ENCODE data around the gene NCEH1.
"Not testable (repeated sequence)": the region's sequence is repeated elsewhere in the genome, so short reads cannot be mapped to it uniquely, and the experiment has no call there.

The NCEH1 gene, protein sequence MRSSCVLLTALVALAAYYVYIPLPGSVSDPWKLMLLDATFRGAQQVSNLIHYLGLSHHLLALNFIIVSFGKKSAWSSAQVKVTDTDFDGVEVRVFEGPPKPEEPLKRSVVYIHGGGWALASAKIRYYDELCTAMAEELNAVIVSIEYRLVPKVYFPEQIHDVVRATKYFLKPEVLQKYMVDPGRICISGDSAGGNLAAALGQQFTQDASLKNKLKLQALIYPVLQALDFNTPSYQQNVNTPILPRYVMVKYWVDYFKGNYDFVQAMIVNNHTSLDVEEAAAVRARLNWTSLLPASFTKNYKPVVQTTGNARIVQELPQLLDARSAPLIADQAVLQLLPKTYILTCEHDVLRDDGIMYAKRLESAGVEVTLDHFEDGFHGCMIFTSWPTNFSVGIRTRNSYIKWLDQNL

DNA sequence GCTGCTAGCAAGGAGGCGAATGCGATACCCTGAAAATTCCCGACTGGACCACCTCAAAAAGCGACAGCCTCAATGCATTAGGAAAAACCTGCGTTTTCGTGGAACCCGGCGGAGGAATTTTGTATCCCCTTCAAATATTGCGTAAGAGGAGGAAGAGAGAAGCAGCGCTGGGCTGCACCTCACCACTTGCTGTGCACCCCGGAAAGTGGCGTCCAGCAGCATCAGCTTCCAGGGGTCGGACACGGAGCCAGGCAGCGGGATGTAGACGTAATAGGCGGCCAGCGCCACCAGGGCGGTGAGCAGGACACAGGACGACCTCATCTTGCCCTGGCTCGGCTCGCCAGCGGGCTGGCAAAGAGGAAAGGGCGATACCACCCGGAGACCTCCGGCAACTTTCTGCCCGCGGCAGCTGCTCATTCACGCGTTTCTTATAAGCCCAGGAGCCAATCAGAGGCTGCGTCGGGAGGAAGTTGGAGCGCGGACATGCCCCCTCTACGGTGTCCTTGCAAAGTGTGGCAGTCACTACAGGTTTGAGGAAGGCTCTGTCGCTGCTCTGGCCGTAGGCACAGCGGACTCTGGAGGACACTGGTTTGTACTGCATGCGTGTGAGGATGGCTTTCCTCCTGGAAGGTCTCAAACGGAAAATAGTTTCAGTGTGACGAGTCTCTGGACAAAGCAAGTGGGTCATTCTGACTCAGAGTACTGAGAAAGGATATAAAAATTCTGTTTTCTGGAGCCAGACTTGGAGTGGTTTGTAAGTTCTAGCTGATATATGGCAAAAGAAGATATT lies at the start of gene NCEH1:
Gene NCEH1 (minus strand): TSS at position 404 of the 790 bp plus-strand sequence. CDS start 83 bp downstream, at position 321.
- DNase-seq, result peak; percentile 98

DNA sequence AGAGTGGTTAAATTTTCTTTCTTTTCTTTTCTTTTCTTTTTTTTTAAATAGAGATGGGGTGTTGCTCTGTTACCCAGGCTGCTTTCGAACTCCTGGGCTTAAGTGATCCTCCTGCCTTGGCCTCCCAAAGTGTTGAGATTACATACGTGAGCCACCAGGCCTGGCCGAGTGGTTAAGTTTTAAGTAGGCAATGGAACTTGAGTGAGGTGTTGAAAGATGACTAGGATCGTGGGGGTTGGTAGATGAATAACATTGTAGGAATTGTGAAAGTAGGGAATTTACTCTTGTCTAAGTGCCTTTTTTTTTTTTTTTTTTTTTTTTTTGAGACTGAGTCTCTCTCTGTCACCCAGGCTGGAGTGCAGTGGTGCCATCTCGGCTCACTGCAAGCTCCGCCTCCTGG lies 49.5 kb upstream of the NCEH1 start:
- DNase-seq, result not testable (repeated sequence)

DNA sequence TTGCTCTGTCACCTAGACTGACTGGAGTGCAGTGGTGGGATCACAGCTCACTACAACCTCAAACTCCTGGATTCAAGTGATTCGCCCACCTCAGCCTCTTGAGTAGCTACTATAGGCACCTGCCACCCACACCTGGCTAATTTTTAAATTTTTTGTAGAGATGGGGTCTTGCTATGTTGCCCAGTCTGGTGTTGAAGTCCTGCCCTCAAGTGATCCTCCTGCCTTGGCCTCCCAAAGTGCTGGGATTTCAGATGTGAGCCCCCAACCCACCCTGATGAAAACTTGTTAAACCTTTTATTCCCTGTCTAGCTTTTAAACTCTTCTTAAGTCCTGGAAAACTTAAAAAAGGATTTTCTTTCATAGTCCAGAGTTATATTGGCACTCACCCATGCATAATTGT lies 42.3 kb upstream of the NCEH1 start:
- no peak for DNase-seq

DNA sequence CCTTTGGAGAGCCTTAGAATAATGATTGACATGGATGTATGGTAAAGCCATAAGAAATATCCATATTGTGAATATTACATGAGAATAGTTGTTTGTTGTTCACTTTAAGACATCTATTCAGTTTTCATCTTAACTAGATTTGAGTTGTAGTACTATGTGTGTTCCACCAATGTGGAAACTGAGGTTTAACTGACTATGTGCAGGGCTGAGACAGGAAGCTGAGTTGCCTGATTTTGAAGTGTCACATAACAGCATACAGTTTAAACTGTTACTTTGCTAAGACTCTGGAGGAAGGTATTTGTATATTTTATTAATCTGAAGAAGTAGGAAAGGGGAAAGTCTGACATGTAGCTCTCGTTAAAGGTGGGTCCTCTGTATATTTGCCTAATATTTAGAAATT lies 41.8 kb upstream of the NCEH1 start:
- DNase-seq, result no peak

DNA sequence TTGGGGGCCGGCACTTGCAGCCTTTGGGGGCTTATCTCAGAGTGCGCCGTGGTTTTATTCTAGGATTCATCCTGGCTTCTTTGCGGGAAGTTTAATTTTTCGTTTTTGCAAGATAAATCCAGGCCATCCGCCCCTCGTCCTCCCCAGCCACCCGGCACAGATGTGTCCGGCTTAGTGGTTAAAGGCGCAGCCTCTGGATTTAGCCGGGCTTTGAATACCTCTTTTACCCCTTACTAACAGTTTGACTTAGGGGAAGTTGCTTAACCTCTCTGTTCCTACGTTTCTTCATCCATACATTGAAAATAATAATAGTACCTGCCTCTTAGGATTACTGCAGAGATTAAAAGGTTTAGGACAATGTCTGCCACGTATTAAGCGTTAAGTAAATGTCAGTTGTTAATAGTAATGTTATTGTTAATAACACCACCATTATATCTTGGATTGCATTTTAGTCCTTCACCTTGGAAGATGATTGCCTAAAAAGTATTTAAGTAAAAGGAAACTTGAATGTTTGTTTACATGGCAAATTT lies 40.4 kb upstream of the NCEH1 start:
- DNase-seq, result peak; percentile 71

DNA sequence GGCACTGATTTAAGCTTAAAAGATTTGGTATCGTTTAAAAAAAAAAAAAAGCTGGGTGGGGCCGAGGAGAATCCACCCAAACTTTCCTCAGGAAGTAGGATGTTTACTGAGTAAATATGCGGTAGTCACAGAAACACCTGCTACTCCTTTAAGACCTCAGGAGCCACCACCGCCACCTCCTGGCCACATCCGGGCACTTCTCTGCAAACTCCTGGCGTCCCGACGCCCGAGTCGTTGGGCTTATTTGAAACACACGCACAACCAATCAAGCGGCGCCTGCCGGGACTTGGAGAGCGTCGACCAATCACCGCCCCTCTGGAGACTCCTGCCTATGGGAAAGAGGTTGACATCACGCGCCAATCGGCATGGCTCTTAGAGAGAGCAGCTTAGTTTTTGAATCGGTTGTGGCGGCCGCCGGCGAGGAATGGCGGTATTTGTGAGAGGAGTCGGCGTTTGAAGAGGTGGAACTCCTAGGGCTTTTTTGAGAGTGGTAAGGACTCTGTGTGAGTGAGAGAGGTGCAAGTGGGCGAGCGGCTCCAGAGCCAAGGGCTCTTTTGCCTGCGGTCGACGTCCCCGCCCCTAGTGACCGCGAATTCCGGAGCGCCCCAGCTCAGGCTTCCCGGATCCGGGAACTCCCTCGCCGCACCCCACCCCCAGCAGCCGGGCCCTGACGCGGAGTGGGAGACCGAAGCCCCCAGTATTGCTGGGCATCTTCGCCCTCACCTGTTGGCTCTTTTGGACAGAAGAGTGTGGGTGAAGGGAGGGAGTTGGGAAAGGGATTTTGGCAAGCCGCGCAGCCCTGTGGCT lies 39.7 kb upstream of the NCEH1 start, which contains the start of gene ECT2:
Gene ECT2 (plus strand): TSS at position 359 of the 807 bp plus-strand sequence. CDS start 3,805 bp downstream, outside the sequence.
- DNase-seq, result peak; percentile 100

DNA sequence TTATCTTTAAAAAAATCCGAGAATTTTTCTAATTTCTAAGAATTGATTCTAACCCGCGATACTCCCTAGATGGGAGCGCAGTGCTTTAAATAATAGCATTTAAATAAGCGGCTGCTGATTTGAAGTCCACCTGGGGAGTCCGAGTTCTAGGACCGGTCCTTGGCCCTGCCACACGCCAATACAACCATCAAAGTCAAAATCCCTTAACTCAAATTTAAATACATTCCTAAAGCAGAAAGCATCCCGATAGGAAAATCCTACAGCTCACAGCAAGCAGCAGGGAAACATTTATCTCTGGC lies 39.2 kb upstream of the NCEH1 start:
- peak; percentile 87 for DNase-seq

DNA sequence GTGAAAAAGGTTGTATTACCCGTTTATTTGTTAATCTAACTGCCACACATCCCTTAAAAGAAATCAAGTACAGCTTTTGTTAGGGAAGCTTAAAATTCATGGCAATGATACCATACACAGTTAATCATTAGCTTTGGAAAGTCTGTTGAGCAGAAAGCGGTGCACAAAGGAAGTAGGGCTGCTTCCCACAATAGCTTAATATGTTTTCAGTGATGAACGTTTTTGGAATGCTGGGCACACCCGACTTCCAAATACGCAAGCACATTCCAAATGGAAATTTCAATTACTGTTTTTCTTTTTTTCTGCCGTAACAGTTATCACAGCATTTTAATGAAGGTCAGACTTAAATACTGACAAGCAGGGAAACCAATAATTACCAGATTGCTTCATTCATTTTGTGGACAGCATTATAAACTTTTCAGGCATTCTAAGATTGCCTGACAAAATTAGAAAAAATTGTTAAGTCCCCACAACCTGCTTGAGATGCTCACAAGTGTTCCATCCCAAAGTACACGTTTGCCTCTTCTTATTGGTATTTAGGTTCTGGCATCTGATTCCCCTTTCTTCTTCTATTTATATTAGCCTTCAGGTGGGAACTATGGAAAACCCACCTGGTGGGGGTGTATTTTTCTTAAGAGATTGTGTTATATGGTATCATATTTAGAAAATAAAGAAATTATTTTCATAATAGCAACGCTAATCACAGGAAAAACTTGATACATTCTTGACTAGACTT lies 38.5 kb upstream of the NCEH1 start:
- peak; percentile 95 for DNase-seq

DNA sequence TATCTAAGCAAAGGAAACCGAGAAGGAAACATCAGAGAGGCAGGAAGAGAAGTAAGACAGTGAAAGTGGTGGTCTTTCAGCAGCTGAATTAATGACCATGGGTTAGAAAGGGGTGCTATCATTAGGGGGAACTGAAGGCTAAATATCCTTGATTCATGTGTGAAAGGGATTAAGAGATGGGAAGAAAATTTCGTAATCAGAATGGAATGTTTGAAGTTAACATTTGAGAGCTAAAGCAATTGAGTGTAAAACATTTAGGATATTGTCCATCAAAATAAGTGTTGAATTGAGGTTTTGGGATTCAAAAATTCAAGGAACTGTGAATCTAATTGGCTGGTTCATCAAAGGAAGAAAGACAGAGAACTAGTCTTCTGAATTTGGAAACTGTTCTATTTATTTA lies 35.6 kb upstream of the NCEH1 start:
- no peak for DNase-seq

DNA sequence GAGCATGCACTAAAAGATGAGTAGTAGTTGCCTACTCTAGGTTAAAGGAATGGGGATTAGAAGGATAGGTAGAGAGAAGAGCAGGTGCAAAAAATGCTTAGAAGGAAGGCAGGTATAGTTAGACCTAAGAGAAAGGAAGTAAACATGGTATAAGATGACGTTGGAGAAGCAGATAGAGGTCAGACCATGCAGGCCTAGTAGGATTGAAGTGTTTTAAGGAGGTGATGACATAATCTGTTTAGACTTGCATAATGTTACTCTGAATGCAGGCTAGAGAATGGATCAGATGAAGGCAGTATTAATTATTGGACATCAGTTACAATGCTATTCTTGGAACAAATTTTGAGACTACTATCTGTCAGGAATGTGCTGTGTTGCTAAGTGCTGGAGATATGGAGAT lies 28.6 kb upstream of the NCEH1 start:
- no peak for DNase-seq

DNA sequence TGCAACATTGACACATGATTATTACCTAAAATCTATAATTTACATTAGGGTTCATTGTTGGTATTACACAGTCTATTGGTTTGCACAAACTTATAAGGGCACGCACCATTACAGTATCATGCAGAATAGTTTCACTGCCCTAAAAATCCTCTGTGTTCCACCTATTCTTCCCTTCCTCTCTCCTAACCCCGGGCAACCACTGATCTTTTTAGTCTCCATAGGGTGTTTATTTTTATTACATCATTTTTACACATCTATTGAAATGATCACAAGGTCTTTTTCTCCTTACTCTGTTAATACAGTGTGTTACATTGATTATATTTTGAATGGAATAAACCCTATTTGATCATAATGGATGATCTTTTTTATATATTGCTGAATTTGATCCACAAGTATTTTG lies 24.1 kb upstream of the NCEH1 start:
- DNase-seq, result no peak

DNA sequence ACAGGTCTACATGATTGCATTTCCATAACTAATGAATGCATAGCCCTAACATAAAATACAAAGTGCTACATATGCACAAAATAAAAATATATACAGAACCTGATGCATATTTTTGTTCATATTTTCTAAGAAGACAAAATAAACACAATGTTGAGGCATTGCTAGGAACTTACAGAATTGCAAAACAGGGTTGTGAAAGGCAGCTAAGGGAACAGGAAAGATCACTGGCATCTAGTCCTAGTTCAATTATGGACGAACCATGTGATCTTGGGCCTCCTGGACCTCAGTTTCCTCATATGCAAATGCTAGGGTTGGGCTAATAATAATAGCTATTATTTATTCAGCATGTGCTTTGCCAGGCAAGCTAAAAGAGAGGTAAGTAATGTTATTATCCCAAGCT lies 15.5 kb upstream of the NCEH1 start:
- DNase-seq, result no peak

DNA sequence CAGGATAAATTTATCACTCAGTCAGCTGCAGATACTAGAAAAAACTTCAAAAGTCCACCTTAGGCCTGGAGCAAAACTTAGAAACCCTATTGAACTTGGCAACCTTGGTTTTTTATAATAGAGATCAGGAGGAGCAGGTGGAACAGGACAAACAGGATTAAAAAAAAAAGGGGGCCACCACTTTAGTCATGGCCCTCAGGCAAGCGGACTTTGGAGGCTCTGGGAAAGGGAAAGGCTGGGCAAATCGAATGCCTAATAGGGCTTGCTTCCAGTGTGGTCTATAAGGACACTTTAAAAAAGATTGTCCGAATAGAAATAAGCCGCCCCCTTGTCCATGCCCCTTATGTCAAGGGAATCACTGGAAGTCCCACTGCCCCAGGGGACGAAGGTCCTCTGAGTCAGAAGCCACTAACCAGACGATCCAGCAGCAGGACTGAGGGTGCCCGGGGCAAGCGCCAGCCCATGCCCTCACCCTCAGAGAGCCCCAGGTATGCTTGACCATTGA lies 11.7 kb upstream of the NCEH1 start:
- DNase-seq, result not testable (repeated sequence)

DNA sequence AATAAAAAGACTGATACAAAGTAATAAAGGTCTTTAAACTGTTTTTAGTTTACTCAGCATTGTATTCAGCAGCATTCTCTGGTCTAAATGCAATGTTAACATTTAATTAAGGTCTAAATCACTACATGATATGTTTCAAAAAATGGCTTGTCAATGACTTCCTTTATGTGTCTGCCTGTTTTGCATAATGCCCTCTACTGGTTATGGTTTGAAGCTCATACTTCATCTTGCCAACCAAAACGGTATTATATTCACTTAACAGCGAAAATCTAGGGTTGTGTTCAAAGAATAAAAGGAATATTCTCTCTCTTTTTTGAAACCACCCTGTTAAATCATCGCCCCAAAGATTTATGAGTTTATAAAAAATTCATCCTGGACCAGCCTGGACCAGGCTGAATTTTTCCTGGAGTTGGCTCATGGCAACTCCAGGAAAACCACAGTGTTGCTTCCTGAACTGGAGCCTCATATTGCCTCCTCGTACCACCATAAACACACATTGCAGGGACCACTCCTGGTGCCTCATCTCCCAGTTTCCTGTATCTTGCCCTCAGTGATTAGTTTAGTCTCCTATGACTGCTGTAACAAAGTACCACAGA lies 6.7 kb upstream of the NCEH1 start:
- DNase-seq, result peak; percentile 50

DNA sequence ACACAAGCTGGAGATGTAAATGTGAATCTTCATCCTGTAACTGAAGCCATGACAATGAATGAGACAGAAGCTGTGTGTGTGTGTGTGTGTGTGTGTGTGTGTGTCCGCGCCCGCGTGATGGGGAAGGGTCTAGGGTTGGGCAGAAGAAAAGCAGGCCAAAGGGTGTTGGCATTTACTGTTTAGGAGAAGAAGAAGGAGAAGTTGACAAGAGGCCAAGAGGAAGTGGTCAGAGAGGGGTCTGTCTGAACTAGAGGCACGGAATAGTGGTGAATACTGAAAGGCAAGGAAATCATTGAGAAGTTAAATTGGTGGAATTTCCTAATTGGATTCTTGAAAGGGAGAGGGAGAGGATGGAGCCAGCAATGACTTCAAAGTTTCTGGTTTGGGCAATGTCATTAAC lies 5.6 kb upstream of the NCEH1 start:
- no peak for DNase-seq

DNA sequence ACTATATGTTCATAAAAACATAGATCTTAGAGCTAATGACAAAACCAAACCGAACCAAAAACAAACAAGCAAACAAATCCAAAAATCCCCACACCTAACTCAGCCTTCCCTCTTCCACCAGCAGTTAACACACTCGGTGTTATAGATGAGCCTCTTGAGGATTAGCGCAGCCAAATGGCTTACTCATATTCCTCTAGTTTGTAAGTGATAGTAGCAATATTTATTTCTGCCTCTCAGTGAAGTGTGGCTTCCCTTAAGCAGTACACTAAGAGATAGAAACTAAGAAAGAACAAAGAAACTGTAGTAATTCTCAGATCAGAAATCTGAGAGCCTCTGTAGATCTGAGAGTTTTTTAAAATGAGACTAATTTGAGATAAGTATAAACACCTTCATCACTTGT lies 2.4 kb upstream of the NCEH1 start:
- peak; percentile 16 for DNase-seq

DNA sequence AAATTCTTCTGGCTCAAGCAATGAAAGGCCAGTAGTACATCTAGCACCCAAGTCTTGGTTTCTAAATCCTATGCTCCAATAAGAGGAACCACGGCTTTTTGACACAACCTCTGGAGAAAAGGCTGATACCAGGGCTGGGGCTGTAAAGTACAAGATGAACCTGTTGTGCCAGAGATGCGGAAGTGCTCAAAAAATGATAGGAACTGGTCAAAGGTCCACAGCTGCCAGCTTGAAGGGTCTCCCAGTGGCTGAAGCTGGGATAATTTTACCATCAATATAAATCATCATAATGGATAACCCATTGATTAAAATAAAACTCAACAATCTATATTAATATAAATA lies 558 bp upstream of the NCEH1 start:
- peak; percentile 54 for DNase-seq

DNA sequence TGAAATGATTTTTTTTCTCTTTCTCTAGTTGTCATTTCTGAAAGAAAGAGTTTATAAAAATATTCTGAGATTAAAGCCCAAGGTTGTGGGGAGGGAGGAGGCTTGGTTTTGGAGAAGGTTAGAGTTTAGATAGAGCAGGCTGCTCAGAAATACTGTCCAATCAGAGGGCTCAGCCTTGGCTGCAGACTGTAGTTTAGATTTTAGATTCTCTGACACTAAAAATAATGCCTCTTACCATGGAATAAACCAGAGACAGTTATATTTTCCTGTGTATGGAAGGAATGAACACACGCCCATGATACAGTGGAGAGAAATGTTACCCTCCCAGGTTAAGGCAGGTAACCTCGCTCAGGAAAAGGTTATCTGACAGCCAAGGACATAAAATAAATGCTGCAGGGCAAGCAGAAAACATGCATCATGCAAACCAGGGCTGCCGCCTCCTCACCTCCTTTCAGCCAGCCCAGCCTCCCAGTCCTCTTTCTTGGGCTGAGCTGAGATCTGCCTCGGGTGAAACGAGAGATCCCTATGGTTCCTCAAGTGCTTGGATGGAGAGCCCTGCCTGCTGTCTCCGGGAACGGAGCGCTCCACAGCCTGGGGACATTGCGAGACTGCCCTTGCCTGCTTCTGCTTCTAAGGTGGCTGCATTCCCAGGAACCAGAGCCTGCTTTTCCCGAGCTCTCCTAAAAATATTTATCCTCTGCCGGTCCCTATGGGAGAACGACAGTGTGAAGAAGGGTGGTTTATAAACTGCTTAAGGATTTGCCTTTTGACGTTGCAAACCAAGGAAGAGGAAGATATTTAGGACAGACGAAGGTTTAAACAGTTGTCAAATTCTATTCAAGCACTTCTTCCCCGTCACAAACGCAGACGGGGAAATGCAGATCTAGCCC lies 848 bp downstream of the NCEH1 start:
- DNase-seq, result peak; percentile 72

DNA sequence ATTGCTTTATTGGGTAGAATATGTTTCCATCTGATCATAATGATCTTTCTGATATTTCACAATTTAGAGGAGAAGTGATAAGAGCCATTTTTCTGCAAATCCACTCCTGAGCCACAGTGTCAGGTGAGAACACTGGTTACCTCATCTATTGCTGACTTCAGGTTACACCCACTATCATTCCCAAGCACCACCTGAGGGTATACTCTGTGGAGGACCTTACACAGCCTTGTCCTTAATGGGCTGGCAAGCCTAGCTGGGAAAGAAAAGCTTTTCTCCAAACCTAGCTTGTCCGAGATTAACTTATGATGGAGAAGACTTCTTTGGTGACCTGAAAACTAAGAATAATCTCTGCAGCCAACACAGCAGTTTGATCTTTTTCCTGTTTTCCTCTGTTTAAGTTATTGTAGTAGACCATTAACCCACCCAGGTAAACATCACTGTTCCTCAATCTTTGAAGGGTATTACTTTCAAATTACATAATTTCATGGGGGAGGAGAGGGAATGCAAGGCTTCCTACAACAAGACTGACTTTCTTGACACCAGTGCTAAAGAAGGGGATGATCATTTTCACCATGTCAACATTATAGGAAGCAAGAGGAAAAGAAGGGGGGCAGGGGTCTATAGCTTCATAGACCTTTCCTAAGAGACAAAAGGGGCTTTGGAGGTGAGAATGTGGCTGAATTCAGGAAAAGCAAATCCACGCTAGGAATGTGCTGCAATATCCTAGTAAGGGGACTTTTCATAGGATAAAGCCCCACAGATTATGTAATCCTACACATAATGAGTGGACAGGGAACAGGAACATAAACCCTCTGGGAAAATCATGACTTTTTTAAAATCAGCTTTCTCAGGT lies 1.7 kb downstream of the NCEH1 start:
- DNase-seq, result peak; percentile 34

DNA sequence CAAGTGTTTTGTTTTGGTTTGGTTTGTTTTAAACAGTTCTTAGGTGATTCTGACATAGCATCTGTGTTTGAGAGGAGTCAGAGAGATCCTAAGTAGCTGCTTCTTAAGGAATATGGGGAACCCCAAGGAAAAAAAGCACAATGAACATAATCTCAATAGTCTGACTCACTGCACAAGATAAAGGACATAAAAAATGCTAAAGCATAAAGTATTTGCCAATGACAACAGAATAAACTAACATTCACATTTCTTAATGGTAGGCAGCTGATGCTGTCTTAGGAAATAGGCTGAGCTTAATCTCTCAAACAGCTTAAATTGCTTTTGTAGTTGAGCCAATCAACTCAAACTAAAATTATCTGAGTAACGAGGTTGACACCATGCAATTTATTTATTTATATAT lies 2.9 kb downstream of the NCEH1 start:
- no peak for DNase-seq

All from NCI-H69 (cell line).